Thoracic aorta (tissue), 2 donors: ENCODE data around the gene MAGI1. TPM values are rescaled to one million over a fixed set of nuclear protein-coding genes. Genes with fewer than 3 reads are reported as not detected.

ENCODE experiments used
- ATAC-seq: fragments of 150-250 bp; one replicate; pipeline ENCODE4 v1.8.0; 2017; ENCODE audit warnings: low read depth; ENCODE audit not compliant: insufficient number of reproducible peaks, low FRiP score
- DNase-seq: peaks from one replicate; pipeline ENCODE4 v3.0.0-alpha.2; 2020; ENCODE audit warnings: low spot score
- H3K27ac ChIP-seq, 2 donors: fragments of 200-600 bp; sonication (generic); 1 replicate in 1 of 2; 2 replicates in 1 of 2; pipeline ENCODE4 v1.5.1; 2016; ENCODE audit warnings: mild to moderate bottlenecking in 2 of 2, moderate library complexity in 2 of 2
- H3K27me3 ChIP-seq: fragments of 200-600 bp; sonication (generic); replicated peaks from 2 replicates; pipeline ENCODE4 v1.6.0; 2016; ENCODE audit warnings: mild to moderate bottlenecking; ENCODE audit not compliant: insufficient read depth
- H3K36me3 ChIP-seq: fragments of 200-600 bp; sonication (generic); one replicate; pipeline ENCODE4 v1.5.1; 2016
- H3K4me1 ChIP-seq, 2 donors: fragments of 200-600 bp; sonication (generic); 1 replicate in 1 of 2; 2 replicates in 1 of 2; pipeline versions ENCODE4 v1.5.1 to v1.6.0; 2016; ENCODE audit warnings: low read depth in 2 of 2, mild to moderate bottlenecking in 1 of 2; ENCODE audit not compliant: control insufficient read depth in 1 of 2
- H3K4me3 ChIP-seq: fragments of 200-600 bp; sonication (generic); 2 replicates; pipeline ENCODE4 v1.5.1; 2016; ENCODE audit warnings: mild to moderate bottlenecking
- H3K9me3 ChIP-seq: fragments of 200-600 bp; sonication (generic); 2 replicates; pipeline ENCODE4 v1.5.1; 2016
- CTCF ChIP-seq: fragments of 200-600 bp; sonication (generic); IDR thresholded peaks from one replicate; pipeline ENCODE4 v1.5.1; 2019; ENCODE audit warnings: antibody characterized with exemption
- total RNA-seq, 2 donors: library from RNA; depleted of rRNA; stranded (reverse); fragments of >200 nt; gene quantifications; one replicate each; pipeline versions ENCODE4 v1.1.0 to v1.2.3, GENCODE V29; 2016

The MAGI1 gene
- total RNA-seq, 2 donors from 2014 or later: 48.2 to 88.5 TPM

DNA sequence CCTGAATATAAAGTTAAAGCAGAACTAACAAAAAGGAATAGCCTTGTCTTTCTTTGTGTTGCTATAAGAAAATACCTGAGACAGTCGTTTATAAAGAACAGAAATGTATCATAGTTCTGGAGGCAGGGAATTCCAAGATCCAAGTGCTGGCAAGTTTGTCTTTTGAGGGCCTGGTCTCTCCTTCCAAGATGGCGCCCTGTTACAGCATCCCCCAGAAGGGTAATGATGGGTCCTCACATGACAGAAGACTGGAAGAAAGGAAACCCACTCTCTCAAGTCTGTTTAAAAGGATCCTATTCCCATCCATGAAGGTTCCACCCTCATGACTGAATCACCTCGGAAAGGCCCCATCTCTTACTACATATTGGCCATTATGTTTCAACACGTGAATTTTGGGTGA is 435.1 kb downstream of the MAGI1 start:
- ATAC-seq: no peak
- H3K27me3 ChIP-seq: no peaks in the 10 kb centered on the region
- TF ChIP-seq CTCF: no peak
- H3K9me3 ChIP-seq: no peaks in the 10 kb centered on the region
- H3K27ac ChIP-seq: no peak overlapping the region
- no peak for DNase-seq
- no peak overlapping the region for H3K4me3 ChIP-seq
- H3K4me1 ChIP-seq: peaks cover 0 to 9% of the 10 kb centered on the region in 2 donors
- H3K36me3 ChIP-seq: no peaks in the 10 kb centered on the region

- TF ChIP-seq CTCF: no peak
- Histone ChIP-seq H3K36me3 (no peaks in the 10 kb centered on the region), H3K27ac (no peak overlapping the region)
Observed at GRCh38 chr3:65600888-65601287, 437.8 kb downstream of the MAGI1 start.

GRCh38 chr3:65597952-65598413 is 440.7 kb downstream of the MAGI1 start:
- Histone ChIP-seq H3K27me3 (no peaks in the 10 kb centered on the region), H3K27ac (no peak overlapping the region), H3K36me3 (no peaks in the 10 kb centered on the region), H3K4me3 (peak overlapping the region; percentile 68), H3K9me3 (no peaks in the 10 kb centered on the region), H3K4me1 (peaks cover 3 to 18% of the 10 kb centered on the region in 2 donors)
- TF ChIP-seq CTCF: no peak
- no peak for DNase-seq
- no peak for ATAC-seq

More at GRCh38 chr3:65600888-65601287, 437.8 kb downstream of the MAGI1 start:
- H3K4me1 ChIP-seq: peaks cover 3 to 27% of the 10 kb centered on the region in 2 donors
- H3K9me3 ChIP-seq: no peaks in the 10 kb centered on the region
- H3K4me3 ChIP-seq: no peak overlapping the region
- H3K27me3 ChIP-seq: no peaks in the 10 kb centered on the region
- ATAC-seq: no peak
- DNase-seq: no peak

DNA sequence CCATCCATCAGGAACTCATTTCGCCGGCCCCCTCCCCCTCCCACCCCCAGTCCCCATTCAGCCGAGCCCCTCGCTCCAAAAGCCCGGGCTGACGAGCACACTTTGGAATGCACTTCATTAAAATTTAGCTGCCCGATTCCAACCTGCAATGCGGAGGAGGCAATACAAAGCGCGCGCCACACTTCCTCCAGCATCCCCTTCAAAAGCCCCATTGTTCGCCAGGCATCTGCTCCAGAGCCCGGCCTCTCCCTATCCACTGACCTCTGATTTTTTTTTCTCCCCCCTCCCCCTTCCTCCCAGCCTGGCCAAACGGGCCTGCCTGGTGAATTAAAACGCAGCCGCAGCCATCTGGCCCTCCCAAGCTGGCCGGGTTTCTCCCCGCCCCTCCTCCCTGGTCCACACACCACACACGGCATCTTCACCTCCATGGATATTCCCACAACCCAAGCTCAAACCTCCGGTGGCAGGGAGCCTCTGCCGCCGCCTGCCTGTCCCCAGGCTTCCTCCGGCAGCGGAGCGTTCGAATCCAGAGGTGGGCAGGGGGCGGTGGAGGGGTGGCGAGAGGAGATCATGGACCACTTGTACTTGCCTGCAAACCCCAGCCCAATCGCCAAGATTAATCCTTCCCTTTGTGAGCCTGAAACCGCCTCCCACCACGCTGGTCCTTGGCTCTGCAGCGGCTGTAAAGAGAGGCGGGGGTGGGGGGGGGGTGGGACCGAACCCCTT is 441.3 kb downstream of the MAGI1 start:
- no peak for ATAC-seq

More for the DNA sequence above, 441.3 kb downstream of the MAGI1 start:
- Histone ChIP-seq H3K4me1 (peaks cover 3 to 18% of the 10 kb centered on the region in 2 donors), H3K27ac (no peak overlapping the region), H3K4me3 (peak overlapping the region; percentile 68), H3K9me3 (no peaks in the 10 kb centered on the region), H3K27me3 (no peaks in the 10 kb centered on the region), H3K36me3 (no peaks in the 10 kb centered on the region)
- DNase-seq: no peak
- TF ChIP-seq CTCF: no peak
